ENCODE data around the gene C1QTNF8.
"Not testable (repeated sequence)": the region's sequence is repeated elsewhere in the genome, so short reads cannot be mapped to it uniquely, and the experiment has no call there.

Gene C1QTNF8

DNA sequence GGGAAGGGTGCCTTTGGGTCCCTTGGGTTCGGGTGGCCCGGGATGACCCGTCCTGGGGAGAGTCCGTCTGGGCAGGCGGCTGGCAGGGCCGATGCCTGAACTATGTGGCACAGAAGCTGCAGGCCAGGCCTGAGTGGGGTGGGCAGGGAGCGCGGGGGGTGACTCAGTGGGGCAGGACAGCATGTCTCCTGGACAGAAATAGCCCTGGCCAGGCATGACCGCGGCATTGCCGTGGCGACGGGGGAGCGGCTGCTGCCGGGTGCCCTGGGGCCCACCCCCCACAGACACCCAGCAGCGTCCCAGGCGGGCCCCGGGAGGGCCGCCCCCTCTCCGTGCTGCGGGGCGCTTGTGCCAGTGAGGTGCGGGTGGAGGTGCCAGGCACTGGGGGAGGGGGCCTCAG is 1.8 kb upstream of the C1QTNF8 start:
- in situ Hi-C loops (cut with HindIII; ENCODE audit: low sequenced_read_pairs), result no loop called here

DNA sequence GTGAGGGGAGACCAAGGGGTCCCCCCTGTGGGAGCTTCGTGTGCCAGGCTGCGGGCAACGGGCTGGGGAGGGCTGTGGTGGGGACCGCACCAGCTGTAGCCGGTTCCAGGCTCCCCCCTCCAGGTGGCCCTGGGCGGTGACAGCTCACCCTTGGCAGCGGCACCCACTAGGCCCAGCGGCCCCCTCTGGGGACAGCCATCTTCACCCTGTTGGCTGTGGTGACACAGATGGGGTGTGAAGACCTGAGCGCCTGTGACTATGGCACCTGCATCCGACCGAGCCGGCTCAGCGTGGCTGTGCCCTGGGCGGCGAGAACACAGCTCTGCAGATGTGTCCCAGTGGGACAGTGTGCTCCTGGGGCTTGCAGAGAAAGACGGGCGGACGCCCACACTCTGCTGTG is 1.1 kb upstream of the C1QTNF8 start:
- in situ Hi-C loops (cut with HindIII; ENCODE audit: low sequenced_read_pairs), result no loop called here

DNA sequence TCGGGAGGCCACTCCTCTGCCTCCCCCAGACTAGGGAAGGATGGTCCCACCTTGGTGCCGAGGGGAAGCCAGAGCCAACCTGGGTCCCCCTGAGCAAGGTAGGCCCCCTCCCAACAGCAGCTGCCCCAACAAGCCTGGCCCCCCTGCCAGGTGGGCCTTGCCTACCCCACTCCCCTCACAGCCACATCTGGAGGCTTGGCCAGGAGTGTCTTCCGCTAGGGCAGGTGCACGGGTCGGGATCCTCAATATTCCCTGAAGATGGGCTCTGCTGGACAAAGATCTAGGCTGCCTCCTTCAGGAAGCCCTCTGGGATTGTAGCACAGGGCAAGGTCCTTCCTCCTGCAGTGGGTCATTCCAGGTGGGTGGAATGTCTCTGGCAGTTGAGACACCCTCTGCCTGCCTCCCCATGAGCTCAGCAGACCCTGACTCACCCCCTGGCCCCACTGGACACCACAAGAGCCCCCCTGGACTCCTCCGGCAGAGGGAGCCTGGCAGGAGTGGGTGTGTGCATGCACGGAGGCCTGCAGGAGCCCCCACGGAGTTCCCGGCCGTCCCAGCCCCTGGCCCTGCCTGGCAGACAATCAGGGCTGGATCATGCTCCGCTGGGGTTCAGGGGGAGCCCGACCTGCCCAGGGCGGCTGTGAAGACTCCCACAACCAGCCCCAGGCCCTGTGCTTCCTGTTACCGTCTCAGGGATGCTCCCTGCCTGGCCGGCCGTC is 435 bp downstream of the C1QTNF8 start:
- in situ Hi-C loops (cut with HindIII; ENCODE audit: low sequenced_read_pairs), result no loop called here

DNA sequence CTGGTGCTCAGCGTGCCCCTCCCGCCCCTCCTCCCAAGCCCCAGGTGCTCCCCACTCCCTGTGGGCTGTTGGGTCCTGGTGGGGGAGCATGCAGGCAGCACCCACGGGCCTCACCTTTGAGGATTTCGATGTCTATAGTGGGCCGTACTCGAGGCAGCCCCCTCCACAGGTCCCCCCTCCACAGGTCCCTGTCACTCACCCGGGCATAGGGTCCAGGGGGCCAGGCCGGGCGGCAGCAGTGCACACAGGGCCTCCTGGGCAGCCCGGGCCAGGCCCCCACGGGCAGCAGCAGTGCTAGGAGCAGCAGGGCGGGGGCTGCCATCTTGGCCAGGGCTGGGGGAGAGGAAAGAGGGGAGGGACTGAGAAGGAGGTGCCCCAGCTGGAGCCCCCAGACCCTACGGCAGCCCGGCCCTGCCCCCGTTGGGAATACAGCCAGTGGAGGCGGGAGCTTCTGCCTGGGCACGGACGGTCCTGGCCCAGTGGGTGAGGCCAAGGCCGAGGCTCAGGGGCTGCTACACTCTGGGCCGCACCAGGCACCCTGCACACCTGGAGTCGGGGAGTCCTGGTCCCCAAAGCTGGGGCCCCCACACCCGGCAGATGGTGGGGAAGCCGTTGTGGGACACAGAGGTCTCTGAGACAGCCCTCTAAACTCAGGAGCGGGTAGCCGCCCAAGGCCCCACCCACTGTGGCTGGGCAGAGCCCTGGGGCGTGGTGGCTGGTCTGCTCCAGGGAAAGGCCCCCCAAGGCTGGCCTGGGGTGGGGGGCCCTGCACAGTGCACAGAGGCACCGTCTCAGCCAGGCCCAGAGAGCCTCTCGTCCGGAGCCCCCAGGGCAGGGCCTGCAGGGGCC is 1.2 kb downstream of the C1QTNF8 start:
- in situ Hi-C loops (cut with HindIII; ENCODE audit: low sequenced_read_pairs), result no loop called here

DNA sequence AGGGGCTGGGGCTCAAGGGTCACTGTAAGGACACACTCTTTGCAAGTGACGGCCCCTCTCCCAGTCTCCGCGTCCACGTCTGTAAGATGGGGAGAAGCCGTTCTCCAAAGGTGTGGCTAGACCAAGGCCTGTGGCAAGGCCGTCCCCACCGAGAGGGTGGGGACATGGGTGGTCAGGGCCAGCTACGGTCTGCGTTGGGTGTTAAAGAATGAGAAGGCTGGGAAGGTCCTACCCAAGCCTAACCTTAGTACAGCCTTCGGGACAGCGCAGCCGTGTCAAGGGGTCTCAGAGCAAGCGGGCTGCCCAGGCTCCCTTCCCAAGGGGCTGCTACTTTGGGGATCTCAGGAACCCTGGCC is 1.9 kb downstream of the C1QTNF8 start:
- in situ Hi-C loops (cut with HindIII; ENCODE audit: low sequenced_read_pairs), result no loop called here

DNA sequence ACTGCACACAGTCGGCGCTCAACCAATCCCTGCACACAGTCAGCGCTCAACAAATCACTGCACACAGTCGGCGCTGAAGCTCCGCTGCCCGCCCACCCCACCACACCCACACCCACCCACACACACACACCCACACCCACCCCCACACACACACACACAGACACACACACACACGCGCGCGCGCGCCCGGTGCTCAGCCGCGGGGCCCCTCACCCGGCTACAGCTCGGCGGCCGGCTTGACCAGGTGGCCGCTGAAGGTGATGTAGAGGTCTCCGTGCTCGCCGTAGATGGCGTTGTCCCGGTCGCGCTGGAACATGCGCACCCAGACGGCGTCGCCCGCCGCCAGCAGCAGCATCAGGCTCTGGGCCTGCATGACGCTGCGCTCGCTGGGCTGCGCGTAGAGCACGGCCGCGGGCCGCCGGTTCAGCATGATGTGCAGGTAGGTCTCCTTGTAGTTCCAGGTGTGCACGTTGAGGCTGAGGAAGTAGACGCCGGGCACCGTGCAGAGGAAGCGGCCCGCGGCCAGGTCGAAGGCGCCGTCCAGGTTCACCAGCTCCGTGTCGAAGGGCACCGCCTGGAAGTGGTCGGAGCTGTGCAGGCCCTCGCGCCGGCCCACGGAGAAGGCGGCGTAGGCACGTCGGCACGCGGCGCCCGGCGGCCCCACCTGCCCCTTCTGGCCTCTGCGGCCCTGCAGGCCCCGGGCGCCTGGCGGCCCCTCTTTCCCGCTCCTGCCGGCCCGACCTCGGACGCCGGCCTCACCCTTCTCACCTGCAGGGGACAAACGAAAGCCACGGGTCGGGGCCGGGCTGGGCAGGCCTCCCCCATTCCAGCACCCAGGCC is 2.5 kb downstream of the C1QTNF8 start:
- in situ Hi-C loops (cut with HindIII; ENCODE audit: low sequenced_read_pairs), result no loop called here

DNA sequence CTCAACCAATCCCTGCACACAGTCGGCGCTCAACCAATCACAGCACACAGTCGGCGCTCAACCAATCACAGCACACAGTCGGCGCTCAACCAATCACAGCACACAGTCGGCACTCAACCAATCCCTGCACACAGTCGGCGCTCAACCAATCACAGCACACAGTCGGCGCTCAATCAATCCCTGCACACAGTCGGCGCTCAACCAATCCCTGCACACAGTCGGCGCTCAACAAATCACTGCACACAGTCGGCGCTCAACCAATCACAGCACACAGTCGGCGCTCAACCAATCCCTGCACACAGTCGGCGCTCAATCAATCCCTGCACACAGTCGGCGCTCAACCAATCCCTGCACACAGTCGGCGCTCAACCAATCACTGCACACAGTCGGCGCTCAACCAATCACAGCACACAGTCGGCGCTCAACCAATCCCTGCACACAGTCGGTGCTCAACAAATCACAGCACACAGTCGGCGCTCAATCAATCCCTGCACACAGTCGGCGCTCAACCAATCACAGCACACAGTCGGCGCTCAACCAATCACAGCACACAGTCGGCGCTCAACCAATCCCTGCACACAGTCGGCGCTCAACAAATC is 3.3 kb downstream of the C1QTNF8 start:
- in situ Hi-C loops (cut with HindIII; ENCODE audit: low sequenced_read_pairs), result not testable (repeated sequence)

DNA sequence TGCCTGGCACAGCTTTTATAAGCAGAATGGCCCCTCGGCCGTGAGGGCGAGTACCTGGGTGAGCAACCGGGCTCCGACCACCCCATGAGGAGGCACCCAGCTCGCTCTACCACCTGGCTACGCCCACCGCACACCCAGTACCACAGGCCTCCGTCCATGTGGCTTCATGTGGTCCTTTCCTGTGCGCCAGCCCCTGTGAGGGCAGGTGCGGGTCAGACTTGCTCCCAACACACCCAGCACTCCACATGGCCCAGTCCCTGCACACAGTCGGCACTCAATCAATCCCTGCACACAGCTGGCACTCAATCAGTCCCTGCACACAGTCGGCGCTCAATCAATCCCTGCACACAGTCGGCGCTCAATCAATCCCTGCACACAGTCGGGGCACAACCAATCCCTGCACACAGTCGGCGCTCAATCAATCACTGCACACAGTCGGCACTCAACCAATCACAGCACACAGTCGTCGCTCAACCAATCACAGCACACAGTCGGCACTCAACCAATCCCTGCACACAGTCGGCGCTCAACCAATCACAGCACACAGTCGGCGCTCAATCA is 4.0 kb downstream of the C1QTNF8 start:
- in situ Hi-C loops (cut with HindIII; ENCODE audit: low sequenced_read_pairs), result no loop called here

DNA sequence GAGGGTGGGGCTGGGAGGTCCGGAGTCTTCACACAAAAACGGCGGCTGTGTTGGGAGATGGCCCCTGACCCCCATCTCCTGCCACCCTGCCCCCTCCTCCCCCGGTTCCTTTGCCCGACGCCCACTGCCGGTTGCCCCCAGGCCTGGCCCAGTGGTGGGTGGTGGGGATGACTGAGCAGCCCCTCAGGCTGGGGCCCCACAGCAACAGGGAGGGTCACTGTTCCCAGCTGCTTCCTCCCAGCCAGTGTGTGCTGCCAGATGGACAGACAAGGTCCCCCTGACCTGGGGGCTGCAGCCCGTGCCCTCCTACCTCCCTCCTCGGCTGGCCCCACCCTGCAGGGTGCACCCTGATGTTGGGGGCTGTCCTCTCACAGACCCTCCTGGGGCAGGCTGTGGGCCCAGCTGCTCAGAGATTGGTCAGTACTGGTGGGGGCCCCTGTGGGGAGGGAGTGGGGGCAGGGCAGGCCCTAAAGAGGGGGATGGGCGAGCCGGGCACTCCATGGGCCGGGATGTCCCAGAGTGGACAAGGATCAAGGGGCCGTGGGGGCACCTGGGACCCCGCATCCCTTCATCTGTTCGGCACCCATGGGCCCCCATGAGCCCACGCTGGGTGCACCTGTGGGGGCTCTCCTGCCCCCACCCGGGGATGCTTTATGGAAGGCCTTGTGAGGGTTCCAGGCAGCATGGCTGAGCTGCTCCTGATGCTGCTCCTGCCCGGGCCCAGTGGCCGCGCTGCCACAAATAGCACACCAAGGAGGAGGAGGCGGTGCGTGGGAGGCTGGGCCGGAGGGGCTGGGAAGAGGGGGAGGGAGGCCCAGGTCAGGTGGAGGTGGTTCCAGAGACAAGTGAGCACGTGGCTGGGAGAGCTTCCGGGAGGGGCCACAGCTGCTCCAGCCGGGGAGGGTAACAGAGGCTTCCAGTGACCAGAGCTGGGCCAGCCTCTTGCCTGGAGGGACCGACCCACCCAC is 5.1 kb downstream of the C1QTNF8 start:
- in situ Hi-C loops (cut with HindIII; ENCODE audit: low sequenced_read_pairs), result no loop called here

DNA sequence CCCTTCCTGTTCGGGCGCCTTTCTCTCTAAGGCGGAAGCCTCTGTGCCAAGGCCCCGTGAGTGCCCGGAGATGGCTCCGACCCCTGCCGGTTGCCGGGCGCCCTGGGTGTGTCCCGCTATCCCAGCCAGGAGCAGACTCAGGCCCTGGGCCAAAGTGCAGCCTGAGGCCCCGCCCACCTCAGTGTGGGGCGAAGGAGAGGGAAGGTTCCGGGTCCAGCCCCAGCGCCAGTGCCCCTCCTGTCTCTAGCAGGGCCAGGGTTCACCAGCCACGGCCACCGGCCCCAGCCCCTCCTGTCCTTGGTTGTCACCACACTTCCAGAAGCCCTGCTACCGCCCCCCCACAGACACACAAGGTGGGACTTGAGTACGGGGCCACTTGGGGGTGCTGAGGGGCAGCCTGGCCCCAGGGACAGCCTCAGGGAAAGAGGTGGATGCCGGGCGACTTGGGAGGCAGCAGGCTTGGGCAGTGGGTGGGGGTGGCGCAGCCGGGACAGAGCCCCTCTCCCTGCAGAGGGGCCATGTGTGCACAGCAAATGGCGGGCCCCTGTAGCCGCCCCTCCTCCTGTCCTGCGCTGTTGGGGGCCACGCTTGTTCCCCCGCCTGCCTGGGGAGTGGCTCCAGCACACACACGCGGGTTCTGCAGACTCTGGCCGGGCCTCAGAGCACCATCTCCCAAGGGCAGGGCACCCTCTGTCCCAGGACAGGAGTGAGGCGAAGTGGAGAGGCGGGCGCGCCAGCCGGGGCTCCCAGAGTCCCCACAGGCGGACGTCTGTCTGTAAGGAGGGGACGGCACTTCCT is 6.0 kb downstream of the C1QTNF8 start:
- in situ Hi-C loops (cut with HindIII; ENCODE audit: low sequenced_read_pairs), result no loop called here

DNA sequence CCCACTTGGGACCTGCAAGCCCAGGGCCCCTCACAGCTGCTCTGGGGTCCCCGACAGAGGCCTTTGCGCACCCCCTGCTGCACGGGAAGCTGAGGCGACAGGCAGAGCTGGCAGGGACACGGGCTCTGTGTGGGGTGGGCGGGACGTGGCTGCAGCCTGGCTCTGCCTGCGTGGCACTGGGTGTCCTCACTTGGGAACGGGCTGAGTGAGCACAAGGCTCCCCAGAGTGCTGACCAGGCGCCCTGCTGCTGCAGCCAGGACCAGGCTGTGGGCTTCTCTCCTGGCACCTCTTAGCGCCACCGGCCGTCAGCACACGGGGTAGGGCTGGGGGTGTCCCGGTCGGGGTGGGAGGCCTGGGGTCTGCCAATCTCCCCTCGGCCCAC is 6.6 kb downstream of the C1QTNF8 start:
- in situ Hi-C loops (cut with HindIII; ENCODE audit: low sequenced_read_pairs), result no loop called here

DNA sequence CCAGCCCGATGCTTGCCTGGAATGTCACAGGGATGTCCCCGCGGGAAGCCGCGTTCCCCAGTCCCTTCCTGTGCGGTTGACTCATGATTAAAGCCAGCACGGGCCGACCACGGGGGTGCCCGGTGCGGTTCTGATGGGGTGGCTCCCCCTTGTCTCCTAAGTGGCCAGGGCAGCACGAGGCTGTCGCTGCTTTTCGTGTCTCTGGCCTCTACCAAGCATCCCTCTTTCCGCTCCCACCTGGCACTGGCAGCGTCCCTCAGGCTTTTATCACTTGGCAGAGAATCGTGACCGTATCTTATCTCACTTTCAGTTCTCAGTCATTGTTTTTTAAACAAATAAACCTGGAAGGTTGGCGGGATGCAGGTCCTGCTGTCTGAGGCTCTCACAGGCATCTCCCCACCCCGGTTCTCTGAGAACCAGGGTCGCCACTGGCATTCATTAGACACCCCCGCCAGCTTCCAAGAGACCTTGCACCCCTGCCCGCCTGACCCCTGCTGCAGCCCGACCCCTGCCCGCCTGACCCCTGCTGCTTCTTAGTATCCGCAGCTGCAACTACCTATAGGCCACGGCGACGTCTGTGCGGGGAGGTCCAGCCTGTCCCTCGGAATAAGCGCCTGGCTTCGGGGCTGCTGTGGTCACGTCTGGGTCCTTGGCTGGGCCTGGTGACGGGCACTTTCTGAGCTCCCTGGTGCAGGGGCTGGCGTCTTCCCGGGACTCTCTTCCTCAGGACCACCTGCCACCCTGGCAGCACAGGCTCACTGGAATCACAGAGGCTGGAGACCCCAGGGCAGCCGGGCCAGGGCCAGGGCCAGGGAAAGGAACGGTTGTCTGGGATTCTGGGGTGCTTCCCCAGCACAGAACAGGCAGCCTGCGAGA is 7.5 kb downstream of the C1QTNF8 start:
- in situ Hi-C loops (cut with HindIII; ENCODE audit: low sequenced_read_pairs), result no loop called here

DNA sequence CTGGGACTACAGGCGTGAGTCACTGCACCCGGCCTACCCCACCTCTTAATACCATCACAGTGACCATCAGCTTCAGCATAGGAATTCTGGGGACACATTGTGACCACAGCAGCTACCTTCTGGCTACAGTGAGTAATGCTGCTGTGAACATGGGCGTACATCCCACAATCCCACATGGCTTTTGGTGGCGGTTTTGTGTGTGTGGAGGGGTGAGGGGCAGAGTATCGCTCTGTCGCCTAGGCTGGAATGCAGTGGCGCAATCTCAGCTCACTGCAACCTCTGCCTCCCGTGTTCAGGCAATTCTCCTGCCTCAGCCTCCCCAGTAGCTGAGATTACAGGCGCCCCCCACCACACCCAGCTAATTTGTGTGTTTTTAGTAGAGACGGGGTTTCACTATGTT is 9.6 kb downstream of the C1QTNF8 start:
- in situ Hi-C loops (cut with HindIII; ENCODE audit: low sequenced_read_pairs), result not testable (repeated sequence)

DNA sequence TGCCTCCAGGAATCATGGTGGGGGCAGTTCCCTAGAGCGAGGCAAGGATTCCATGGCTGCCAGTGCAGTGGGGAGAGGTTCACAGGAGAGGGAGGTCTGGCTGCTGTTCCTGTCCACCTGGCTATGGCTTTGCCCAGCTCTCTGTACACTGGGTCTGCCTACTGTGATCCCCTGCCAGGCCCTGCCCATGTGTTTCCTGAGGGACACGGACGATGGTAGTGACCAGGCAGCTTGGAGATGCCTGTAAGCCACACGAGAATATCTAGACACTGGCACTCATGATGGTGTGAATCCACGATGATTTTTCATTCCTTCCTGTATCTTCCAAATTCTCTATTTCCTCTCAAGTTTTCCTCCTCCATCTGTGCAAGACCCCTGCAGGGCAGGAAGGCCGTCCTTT is 11.1 kb downstream of the C1QTNF8 start:
- in situ Hi-C loops (cut with HindIII; ENCODE audit: low sequenced_read_pairs), result no loop called here

DNA sequence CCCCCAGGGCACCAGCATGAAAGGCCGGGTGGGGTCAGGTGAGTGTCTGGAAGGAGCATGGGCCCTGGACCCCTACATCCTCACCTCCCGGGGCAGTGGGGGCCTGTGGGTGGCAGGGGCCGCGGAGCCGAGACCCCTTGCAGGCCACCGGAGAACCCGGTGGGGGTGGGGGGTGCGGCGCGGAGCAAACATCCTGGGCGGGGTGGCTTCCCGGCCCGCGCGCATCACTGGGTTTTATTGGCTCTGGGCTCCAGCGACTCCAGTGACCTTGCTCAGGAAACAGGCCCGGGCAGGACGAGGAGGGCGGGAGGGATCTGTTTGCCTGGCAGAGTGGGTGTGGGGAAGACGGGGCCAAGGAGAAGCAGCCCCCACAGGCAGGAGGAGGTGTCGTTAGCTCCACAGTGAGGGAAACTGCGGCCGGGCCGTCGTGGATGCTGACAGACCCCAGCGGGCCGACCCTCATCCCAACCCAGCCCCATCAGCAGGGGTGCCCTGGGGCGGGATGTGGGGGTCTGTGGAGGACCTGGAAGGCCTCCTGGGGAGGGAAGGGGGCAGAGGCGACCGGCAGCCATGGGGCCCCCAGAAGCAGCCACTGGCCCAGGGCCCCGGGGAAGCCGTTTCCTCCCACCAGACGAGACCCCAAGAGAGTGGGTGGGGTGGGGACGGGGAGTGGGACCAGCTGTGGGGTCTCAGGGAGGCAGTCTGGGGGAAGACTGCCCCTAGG is 12.9 kb downstream of the C1QTNF8 start:
- in situ Hi-C loops (cut with HindIII; ENCODE audit: low sequenced_read_pairs), result no loop called here

DNA sequence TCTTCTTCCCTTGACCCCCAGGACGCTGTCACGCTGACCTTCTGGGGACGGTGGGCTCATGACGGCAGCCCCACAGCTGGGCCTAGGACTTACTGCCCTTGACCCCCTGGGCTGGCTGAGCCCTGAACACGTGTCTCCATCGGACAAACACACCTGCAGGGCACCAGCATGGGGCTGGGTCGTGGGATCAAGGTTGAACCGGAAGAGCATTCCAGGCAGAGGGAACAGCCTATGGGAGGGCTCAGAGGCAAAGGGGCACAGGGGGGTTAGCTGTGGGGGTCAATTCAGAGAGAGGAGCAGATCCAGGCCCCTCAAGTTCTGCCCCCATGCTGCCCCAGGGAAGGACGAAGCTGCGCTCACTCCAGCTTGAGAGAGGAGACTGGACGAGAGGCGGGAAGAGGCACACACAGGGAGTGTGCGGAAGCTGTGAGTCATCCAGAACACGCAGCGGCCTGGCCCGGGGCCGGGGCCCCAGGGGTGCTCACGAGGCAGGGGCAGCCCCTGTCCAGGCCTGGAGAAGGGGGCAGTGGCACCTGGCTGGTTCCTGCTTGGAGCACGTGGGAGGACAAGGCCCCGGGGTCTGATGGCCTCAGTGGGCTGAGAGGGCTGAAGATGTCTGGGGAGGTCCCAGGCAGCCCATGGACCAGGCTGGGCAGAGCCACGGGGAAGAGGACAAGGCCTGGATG is 13.6 kb downstream of the C1QTNF8 start:
- in situ Hi-C loops (cut with HindIII; ENCODE audit: low sequenced_read_pairs), result no loop called here

Measured in endothelial cell of hepatic sinusoid (primary cell).